Stimulated activated CD8-positive, alpha-beta memory T cell treated with anti-CD3 and anti-CD28 coated beads, Interleukin-15, amount 100 ng/mL, for 1 hour (primary cell): ENCODE data around the gene ADAM30.

Experiments
- DNase-seq: peaks from one replicate; pipeline ENCODE4 v3.0.0-alpha.2; 2020; ENCODE audit warnings: low read depth

ADAM30 gene

GRCh38 chr1:119908661-119909060 lies 12.3 kb upstream of the ADAM30 start:
- no peak for DNase-seq

GRCh38 chr1:119906927-119907652 lies 10.8 kb upstream of the ADAM30 start:
- DNase-seq: no peak

- DNase-seq: no peak
Measured at GRCh38 chr1:119903443-119903835, 7.1 kb upstream of the ADAM30 start.

- no peak for DNase-seq
Measured at GRCh38 chr1:119902775-119903442, 6.6 kb upstream of the ADAM30 start.

- DNase-seq: no peak
Measured at GRCh38 chr1:119898981-119899720, 2.8 kb upstream of the ADAM30 start.

- DNase-seq: no peak
Measured at GRCh38 chr1:119898530-119898929, 2.2 kb upstream of the ADAM30 start.

GRCh38 chr1:119895102-119895501 lies 1.2 kb downstream of the ADAM30 start:
- DNase-seq: no peak

GRCh38 chr1:119893827-119894700 lies 2.3 kb downstream of the ADAM30 start:
- no peak for DNase-seq

- no peak for DNase-seq
Measured at GRCh38 chr1:119893238-119893791, 3.0 kb downstream of the ADAM30 start.

- DNase-seq: no peak
Measured at GRCh38 chr1:119891386-119891785, 4.9 kb downstream of the ADAM30 start.

GRCh38 chr1:119888476-119888875 lies 7.8 kb downstream of the ADAM30 start:
- DNase-seq: no peak

GRCh38 chr1:119887427-119887826 lies 8.9 kb downstream of the ADAM30 start:
- no peak for DNase-seq

GRCh38 chr1:119885903-119886783 lies 10.2 kb downstream of the ADAM30 start:
- peak; percentile 18 for DNase-seq

GRCh38 chr1:119884711-119885110 lies 11.6 kb downstream of the ADAM30 start:
- no peak for DNase-seq

GRCh38 chr1:119883826-119884225 lies 12.5 kb downstream of the ADAM30 start:
- no peak for DNase-seq

- no peak for DNase-seq
Measured at GRCh38 chr1:119882132-119883049, 13.9 kb downstream of the ADAM30 start.

- no peak for DNase-seq
Measured at GRCh38 chr1:119879510-119880434, 16.5 kb downstream of the ADAM30 start.

GRCh38 chr1:119878171-119878570 lies 18.1 kb downstream of the ADAM30 start:
- no peak for DNase-seq
